LNCAP (cell line): Measurements from ENCODE around the gene HEBP2.

ENCODE experiments used
- CTCF ChIP-seq: fragments of 450-650 bp; IDR thresholded peaks from 2 replicates; pipeline ENCODE4 v1.5.1; 2017; ENCODE audit warnings: mild to moderate bottlenecking

The HEBP2 gene

DNA sequence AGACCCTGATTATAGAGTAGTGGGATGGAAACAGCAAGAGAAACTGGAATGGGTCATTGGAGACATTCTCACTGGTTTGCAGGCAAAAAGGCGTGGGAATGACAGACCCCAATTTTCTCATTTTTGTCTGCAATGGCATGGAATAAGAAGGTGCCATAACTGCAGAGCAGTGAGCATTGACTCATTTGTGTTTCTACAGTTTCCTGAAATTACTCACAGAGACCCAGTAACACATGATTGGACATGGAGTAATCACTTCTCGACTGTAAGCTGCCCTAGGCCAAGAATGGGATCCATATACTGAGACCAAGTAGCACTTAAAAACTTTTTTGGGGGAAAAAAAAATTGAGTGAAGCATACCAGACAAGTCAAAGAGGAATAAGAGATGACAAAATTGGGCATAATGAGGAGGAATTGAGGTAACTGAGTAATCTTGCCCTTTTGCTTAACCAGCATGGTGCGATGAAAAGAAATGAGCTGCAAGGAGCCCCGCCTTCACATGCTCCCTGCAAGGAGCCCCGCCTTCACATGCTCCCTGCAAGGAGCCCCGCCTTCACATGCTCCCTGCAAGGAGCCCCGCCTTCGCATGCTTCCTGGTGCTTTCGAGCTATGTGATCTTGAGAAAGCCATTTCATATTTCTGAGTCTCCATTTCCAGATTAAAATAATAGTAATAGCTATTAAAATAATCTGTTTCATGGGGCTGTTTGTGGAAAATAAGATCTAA lies 51.1 kb downstream of the HEBP2 start:
- no peak for TF ChIP-seq CTCF

DNA sequence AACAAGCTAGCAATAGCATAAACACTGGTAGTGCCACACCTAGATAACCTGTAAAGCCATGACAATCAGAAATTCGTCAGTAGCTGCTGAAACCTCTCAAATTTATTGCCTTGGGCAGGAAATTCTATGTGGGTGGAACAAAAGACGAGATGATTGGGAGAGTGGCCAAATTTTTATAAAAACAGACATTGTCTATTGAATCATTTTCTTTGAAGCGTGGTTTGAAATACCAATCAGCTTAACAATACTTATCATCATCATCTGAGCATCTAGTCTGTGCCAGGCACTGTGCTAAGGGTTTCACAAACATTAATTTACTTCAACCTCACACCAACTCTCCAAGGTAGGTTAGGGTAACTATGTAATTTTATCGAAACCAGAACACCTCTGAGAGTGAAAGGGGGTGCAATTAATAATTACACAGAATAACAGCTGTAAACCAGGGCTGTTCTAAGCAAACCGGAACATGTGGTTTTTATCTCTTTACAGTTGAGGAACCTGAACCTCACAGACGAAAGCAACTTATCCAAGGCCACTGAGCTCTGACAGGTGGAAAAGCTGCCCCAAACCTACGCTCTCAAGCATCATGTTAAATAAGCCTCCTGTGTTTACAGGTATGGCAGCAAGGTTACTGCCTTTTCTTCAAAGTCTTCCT lies 51.9 kb downstream of the HEBP2 start:
- TF ChIP-seq CTCF: no peak

DNA sequence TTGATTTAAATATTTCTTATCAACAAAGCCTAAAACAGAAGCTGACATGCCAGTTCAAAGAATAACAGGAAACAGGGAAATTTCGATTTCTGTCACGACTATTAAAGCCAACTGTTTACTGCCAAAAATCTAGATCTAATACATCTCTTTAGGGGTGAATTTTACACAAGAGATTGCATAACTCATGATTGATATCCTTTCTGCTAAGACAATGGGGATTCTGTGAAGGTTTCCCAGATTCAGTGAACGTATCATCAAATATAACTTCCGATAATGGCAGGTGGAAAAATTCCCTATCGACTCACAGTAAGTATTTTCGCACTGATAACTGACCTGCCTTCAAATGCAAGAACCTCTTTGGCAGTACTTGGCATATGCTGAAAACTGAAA lies 52.4 kb downstream of the HEBP2 start:
- TF ChIP-seq CTCF: no peak

DNA sequence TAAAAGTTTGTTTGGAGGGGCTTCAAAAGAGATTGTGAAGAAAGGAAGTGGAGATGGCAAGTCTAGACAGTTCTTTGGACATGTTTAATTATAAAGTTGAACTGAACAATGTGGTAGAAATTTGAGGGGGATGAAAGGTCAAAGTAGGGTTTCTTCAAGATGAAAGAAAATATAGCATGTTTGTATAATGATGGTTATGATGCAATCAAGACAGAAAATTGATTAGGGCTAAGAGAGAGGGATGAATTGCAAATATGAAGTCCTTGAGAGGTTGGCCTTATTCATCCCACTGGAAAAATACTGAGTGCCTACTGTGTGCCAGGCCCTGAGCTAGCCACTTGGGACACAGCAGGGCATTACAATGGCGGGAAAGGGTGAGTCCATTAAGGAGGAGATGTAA lies 57.6 kb downstream of the HEBP2 start:
- no peak for TF ChIP-seq CTCF

DNA sequence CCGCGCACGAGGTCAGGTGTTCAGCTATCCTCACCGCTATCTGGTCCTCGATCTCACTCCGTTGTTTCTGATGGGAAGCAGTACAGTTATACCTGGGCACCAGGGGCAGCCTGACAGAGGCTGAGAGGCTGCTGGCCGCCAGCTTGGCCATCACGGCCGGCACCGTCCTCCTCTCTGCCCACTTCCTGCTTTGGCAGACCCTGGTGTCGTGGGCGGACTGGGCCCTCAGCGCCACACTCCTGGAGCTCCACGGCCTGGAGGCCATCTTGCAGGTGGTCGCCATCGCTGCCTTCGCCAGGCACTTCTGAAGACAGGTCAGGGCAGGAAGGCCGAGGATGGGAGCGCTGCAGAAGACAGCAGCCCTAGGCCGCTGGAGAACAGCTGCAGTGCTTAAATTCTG lies 60.1 kb downstream of the HEBP2 start:
- TF ChIP-seq CTCF: no peak

- no peak for TF ChIP-seq CTCF
Measured at GRCh38 chr6:138465007-138465645, 61.1 kb downstream of the HEBP2 start.

DNA sequence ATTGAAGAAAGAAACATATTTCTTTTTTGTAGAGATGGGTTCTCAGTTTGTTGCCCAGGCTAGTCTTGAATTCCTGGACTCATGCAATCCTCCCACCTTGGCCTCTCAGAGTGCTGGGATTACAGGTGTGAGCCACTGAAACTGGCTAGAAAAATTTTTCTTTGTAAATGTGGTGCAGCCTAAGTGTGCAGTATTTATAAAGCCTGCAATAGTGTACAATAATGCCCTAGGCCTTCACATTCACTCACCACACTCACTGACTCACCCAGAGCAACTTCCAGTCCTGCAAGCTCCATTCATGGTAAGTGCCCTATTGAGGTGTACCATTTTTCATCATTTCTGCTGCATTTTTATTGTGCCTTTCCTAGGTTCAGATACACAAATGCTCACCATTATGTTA lies 63.9 kb downstream of the HEBP2 start:
- no peak for TF ChIP-seq CTCF
